Ramos (cell line): ENCODE data around the gene MOCOS.

Source experiments
- in situ Hi-C: fragments of 300-500 bp; cut with MboI; formaldehyde crosslinking; loops from one replicate; pipeline ENCODE4 v1.14.3; 2022; ENCODE audit warnings: low sequenced_read_pairs; ENCODE audit not compliant: unreplicated experiment

The MOCOS gene

GRCh38 chr18:36299015-36299414, 111.7 kb downstream of the MOCOS start:
- in situ Hi-C loops, result no loop called here

DNA sequence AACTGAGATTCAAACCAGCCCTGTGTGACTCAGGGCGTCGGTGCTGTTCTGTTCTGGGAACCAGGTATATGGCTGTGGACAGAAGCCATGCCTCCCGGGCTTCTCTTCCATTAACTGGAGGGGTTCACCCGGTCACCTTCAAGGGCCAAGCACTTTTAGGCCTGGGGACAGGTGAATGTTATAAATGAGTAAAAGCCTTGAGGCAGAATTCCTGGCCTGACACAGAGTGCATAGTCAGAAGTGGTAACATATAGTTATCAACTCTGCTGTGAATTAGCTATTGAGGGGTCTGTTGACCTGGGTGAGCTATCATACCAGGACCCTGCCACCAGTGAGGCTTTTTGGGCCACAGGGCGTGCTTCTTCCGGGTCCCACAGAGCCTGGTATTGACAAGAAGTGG, 112.9 kb downstream of the MOCOS start:
- in situ Hi-C loops, result no loop called here

GRCh38 chr18:36301884-36302283, 114.6 kb downstream of the MOCOS start:
- in situ Hi-C loops, result no loop called here

DNA sequence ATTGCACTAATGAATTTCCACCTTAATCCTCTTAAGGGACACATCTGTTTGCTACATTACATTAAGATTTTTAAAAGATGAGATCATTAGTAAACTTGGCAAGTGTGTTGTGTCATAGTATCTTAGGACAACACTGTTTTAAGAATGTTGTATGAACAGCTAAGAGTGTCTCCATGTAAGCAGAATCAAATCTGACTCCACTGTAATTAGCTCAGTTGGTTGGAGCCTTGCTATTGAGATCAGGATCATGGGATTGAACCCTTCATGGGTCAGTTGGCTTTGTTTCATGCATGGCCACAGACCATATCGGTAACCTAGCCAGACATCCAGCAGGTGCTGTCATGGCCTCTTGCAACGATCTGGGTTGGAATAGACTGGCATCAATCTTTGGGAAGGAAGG, 115.4 kb downstream of the MOCOS start:
- in situ Hi-C loops, result no loop called here

DNA sequence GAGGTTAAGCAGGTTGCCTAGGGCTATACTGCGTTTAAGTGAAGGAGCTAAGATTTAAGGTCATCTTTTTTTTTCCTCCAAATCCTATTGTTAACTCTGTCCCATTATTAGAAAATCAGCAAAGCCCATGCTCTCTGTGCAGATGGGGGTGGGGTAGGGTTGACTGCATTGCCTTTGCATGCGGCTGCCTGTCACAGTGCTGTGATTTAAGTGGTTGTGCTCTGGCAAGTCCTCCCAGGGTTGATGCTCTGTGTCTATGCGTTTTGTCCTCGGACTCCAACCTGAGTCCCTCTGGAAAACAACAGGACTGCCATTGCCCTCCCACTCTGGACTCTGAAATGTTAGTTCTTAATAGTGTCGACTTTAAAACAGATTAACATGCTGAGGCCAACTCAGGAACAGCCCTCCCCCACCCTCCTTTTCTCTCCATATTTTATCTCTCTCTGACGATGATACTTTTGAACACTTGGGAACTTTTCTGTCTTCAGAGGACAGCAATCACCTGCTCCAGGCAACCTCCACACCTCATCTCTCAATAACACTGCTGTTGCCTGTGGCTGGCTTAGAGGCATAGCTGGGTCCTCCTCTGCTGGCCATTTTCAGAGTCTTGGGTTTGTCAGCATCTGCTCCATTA, 116.0 kb downstream of the MOCOS start:
- in situ Hi-C loops, result no loop called here

DNA sequence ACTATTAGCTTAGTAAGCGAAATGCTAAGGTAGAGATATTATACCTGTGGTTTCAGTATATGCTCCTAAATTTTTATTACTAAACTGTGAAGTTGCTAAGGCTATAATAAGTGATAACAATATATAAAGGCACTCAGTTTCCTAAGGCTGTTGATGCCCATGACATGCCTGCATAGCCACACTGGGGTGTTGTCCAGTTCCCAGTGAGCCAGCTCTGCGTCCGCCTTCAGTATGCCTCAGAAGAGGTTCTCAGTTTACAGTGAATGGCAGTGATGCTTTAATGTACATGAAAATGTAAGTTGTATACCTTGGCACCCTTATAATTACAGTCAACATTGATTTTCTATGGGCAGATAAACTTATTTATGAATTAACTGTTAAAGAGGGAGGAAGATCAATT, 117.4 kb downstream of the MOCOS start:
- in situ Hi-C loops, result no loop called here

- in situ Hi-C loops, result no loop called here
These were observed 118.1 kb downstream of the MOCOS start for GRCh38 chr18:36305375-36305774.

DNA sequence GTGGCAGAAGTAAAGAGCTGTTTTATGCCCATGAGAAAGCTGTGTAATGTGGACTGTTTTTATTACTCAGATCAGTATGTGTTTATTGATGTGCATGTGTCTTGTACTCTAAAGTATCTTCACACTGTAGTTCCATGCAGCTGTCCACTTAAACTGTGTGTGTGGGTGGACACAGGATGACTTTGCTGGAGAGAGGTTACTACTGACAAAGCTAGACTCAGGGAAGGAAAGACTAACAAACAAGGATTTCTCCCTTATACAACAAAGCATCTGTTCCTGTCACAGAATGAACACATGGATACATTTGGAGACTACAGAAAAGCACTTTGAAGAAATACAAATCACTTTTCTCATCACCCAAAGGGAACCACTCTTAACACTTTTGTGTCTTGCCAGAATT, 120.2 kb downstream of the MOCOS start:
- in situ Hi-C loops, result no loop called here

GRCh38 chr18:36308711-36309435, 121.6 kb downstream of the MOCOS start:
- in situ Hi-C loops, result no loop called here

DNA sequence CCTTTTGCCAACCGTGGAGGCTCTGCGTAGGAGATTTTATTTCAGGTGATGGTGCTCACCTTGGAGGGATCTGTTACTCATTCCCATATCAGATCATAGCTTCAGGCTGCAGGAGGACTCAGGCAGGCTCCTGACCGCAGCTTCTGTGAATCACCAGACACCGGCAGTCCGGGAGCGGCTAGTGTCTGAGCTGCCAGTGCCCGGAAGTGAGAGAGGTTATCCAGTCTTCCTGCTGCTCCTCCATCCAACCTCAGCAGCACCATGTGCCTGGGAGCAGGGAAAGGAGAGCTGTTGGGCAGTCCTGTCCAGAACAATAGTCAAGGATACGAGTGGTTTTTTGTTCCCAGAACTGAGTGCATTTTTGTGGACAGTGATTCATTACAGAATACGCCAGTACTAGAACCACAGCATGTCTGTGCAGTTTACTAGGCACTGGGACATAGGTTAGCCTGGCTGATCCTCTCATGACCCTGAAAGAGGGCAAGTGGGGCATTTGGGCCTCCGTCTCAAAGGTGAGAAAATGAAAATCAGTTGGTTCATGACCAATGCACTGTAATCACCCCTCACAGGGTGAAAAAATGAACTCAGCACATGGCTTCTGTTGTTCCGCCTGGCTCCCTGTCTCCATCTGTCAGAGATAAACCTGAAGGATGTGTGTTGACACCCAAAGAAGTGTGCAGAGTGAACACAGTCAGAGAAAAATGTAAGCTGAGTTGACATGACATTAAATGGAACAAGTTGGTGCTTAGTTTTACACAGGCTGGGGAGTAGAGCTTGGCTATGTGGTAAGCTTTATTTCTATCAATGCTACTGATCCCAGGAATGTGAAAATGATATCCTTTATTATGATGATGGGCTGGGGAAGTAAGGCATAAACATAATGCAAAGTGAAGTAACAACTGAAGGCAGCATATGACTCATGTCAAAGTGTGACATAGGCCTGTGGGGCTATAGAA, 122.4 kb downstream of the MOCOS start:
- in situ Hi-C loops, result no loop called here

GRCh38 chr18:36311026-36311570, 123.8 kb downstream of the MOCOS start:
- in situ Hi-C loops, result no loop called here

GRCh38 chr18:36312806-36313395, 125.6 kb downstream of the MOCOS start:
- in situ Hi-C loops, result no loop called here

GRCh38 chr18:36314098-36314497, 126.8 kb downstream of the MOCOS start:
- in situ Hi-C loops, result no loop called here

GRCh38 chr18:36314754-36315153, 127.5 kb downstream of the MOCOS start:
- in situ Hi-C loops, result no loop called here

DNA sequence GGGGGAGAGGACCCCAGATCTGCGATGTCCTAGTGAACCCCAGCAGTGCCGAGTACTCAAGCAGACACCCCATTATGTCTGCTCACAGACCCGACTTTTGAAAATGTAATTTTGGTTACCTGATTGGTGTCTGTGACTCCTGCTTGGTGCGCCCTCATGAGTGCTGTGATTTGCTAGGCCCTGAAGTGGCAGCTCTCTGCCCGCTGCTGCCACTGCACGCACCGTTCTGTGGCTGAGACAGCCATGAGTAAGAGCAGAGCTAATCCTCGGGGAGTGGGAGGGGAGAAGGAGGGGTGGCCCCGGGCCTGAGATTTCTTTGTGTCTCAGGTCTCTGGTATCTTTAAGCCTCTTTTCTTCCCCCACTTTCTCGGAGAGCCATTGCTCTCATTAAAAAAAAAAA, 128.4 kb downstream of the MOCOS start:
- in situ Hi-C loops, result no loop called here

- in situ Hi-C loops, result no loop called here
These were observed 128.9 kb downstream of the MOCOS start for GRCh38 chr18:36316246-36316645.
